ENCODE measurements around the gene ACAD9. TPM values are rescaled to one million over a fixed set of nuclear protein-coding genes. Genes with fewer than 3 reads are reported as not detected.
"Not testable (repeated sequence)": the region's sequence is repeated elsewhere in the genome, so short reads cannot be mapped to it uniquely, and the experiment has no call there.

Gene ACAD9
- total RNA-seq, 2 donors from 2014 or later, result 29.9 to 40.8 TPM

- no peaks in the 10 kb centered on the region for H3K4me1 ChIP-seq (ENCODE audit: control insufficient read depth in 1 of 2, low read depth in 2 of 2)
- DNase-seq (ENCODE audit: low spot score) (no peak), ATAC-seq (ENCODE audit: insufficient number of reproducible peaks, low FRiP score, low read depth) (no peak)
- H3K27ac ChIP-seq, result no peak overlapping the region
- no peaks in the 10 kb centered on the region for H3K36me3 ChIP-seq
- peaks cover 2% of the 10 kb centered on the region for H3K9me3 ChIP-seq
- H3K4me3 ChIP-seq, result no peak overlapping the region
- no peak for TF ChIP-seq CTCF (IDR thresholded peaks at IDR 0.05)
- no peaks in the 10 kb centered on the region for H3K27me3 ChIP-seq (replicated peaks; ENCODE audit: insufficient read depth)
These were observed 44.2 kb downstream of the ACAD9 start for GRCh38 chr3:128923576-128923975.

DNA sequence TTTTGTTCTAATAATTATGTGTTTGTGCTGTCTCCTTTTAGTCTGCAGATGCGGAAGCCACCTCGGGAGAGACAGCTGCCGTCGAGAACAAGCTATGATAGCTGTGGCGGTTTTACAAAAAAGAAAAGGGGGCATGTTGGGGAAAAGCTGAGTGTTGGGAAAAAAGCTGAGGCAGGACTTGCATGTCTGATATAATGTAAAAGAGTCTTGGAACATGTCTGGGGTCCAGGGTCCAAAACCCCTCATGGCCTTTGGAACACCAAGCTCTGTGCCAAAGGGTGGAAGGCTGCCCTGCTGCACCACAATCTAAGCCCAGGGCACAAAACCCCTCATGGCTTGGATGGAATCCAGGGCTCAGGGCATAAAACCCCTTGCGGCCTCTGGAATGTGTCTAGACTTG lies 44.6 kb downstream of the ACAD9 start:
- not testable (repeated sequence) for H3K4me3 ChIP-seq; H3K36me3 ChIP-seq; H3K4me1 ChIP-seq (ENCODE audit: control insufficient read depth in 1 of 2, low read depth in 2 of 2); H3K27me3 ChIP-seq (replicated peaks; ENCODE audit: insufficient read depth); H3K9me3 ChIP-seq; DNase-seq (ENCODE audit: low spot score); ATAC-seq (ENCODE audit: insufficient number of reproducible peaks, low FRiP score, low read depth); H3K27ac ChIP-seq

DNA sequence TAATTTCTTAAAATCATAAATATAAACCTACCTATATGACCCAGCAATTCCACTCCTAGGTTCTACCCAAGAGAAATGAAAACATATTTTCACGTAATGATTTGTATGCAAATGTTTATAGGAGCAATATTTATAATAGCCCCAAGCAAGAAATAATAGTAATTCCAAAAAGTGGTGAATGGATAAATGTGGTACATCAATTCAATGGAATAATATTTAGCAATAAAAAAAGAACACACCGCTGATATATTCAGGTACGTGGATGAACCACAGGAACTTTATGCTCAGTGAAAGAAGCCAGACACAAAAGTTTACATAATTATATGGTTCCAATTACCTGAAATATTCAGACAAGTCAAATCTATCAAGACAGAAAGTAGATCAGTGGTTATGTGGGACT lies 49.9 kb downstream of the ACAD9 start:
- H3K4me3 ChIP-seq, result no peak overlapping the region
- ATAC-seq (ENCODE audit: insufficient number of reproducible peaks, low FRiP score, low read depth) (no peak), DNase-seq (ENCODE audit: low spot score) (no peak)
- no peaks in the 10 kb centered on the region for H3K4me1 ChIP-seq (ENCODE audit: control insufficient read depth in 1 of 2, low read depth in 2 of 2)
- no peak overlapping the region for H3K27ac ChIP-seq
- H3K27me3 ChIP-seq (replicated peaks; ENCODE audit: insufficient read depth), result no peaks in the 10 kb centered on the region
- no peak for TF ChIP-seq CTCF (IDR thresholded peaks at IDR 0.05)
- no peaks in the 10 kb centered on the region for H3K36me3 ChIP-seq
- no peaks in the 10 kb centered on the region for H3K9me3 ChIP-seq

GRCh38 chr3:128931046-128931445 lies 51.6 kb downstream of the ACAD9 start:
- DNase-seq (ENCODE audit: low spot score), result no peak

DNA sequence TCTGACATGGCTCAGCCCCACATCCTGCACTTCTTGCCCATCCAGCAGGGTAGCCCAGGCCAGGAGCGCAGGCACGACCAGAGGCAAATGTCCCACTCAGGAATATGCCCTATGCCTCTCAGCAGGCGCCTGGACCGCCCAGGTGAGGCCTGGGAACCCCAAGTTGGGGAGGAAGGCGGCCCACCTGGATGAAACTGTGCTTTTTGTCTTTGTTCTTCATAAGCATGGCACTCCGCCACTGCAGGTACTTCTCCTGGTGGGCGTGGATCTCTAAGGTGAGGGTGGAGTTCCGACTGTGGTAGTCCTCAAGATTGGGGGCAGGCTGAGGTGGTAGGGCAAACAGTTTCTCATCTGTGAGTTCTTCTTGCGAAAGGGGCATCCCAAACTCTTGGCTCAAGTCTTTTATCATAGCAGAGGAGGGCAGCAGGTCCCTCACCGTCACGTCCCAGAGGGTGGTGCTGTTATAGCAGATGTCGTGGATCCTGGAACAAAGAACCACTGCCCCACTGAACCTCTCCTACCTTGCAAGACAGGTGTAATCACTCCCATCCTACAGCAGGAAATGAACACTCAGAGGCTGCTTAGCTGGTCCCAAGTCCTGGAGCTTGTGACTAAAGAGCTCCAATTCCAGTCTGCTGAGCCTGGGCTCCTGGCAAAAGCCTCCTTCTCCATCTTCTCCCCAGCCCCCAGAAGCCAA lies 53.2 kb downstream of the ACAD9 start:
- H3K36me3 ChIP-seq, result no peaks in the 10 kb centered on the region
- DNase-seq (ENCODE audit: low spot score) (no peak), ATAC-seq (ENCODE audit: insufficient number of reproducible peaks, low FRiP score, low read depth) (no peak)
- H3K27me3 ChIP-seq (replicated peaks; ENCODE audit: insufficient read depth), result no peaks in the 10 kb centered on the region
- H3K9me3 ChIP-seq, result no peaks in the 10 kb centered on the region
- TF ChIP-seq CTCF (IDR thresholded peaks at IDR 0.05), result no peak
- no peak overlapping the region for H3K4me3 ChIP-seq
- no peak overlapping the region for H3K27ac ChIP-seq
- no peaks in the 10 kb centered on the region for H3K4me1 ChIP-seq (ENCODE audit: control insufficient read depth in 1 of 2, low read depth in 2 of 2)

More at GRCh38 chr3:128931046-128931445, 51.6 kb downstream of the ACAD9 start:
- no peaks in the 10 kb centered on the region for H3K36me3 ChIP-seq
- TF ChIP-seq CTCF (IDR thresholded peaks at IDR 0.05), result no peak
- no peaks in the 10 kb centered on the region for H3K27me3 ChIP-seq (replicated peaks; ENCODE audit: insufficient read depth)
- H3K4me3 ChIP-seq, result no peak overlapping the region
- no peaks in the 10 kb centered on the region for H3K9me3 ChIP-seq
- H3K27ac ChIP-seq, result no peak overlapping the region
- no peak for ATAC-seq (ENCODE audit: insufficient number of reproducible peaks, low FRiP score, low read depth)
- H3K4me1 ChIP-seq (ENCODE audit: control insufficient read depth in 1 of 2, low read depth in 2 of 2), result no peaks in the 10 kb centered on the region

All from thoracic aorta (tissue), 2 donors.